Karpas-422 (cell line): ENCODE measurements around the gene NFYC. TPM values are rescaled to one million over a fixed set of nuclear protein-coding genes. Genes with fewer than 3 reads are reported as not detected.

ENCODE experiments used
- DNase-seq: peaks from one replicate; pipeline ENCODE4 v3.0.0-alpha.2; 2015
- H2AFZ ChIP-seq: fragments of 200-600 bp; sonication (generic); 2 replicates; pipeline ENCODE4 v1.6.1; 2014; ENCODE audit warnings: antibody characterized with exemption, low read length, mixed read lengths
- H3K27ac ChIP-seq: fragments of 200-600 bp; sonication (generic); 2 replicates; pipeline ENCODE4 v1.5.1; 2014; ENCODE audit warnings: mild to moderate bottlenecking, low read length, moderate library complexity
- H3K27me3 ChIP-seq: fragments of 200-600 bp; sonication (generic); 2 replicates; pipeline ENCODE4 v1.6.1; 2014; ENCODE audit warnings: low read length, mixed read lengths
- H3K36me3 ChIP-seq: fragments of 200-600 bp; sonication (generic); 2 replicates; pipeline ENCODE4 v1.6.1; 2014; ENCODE audit warnings: low read length, mixed read lengths; ENCODE audit not compliant: insufficient read depth
- H3K4me1 ChIP-seq: fragments of 200-600 bp; sonication (generic); 2 replicates; pipeline ENCODE4 v1.6.1; 2014; ENCODE audit warnings: mild to moderate bottlenecking, low read length, mixed read lengths
- H3K4me2 ChIP-seq: fragments of 200-600 bp; sonication (generic); 2 replicates; pipeline ENCODE4 v1.6.1; 2014; ENCODE audit warnings: low read length, low read depth, mild to moderate bottlenecking; ENCODE audit not compliant: poor library complexity, severe bottlenecking
- H3K4me3 ChIP-seq: fragments of 200-600 bp; sonication (generic); 2 replicates; pipeline ENCODE4 v1.5.1; 2014; ENCODE audit warnings: mild to moderate bottlenecking, antibody characterized with exemption, low read length, mixed read lengths
- H3K79me2 ChIP-seq: fragments of 200-600 bp; sonication (generic); 2 replicates; pipeline ENCODE4 v1.6.1; 2014; ENCODE audit warnings: mild to moderate bottlenecking, low read length, mixed read lengths
- H3K9ac ChIP-seq: fragments of 200-600 bp; sonication (generic); 2 replicates; pipeline ENCODE4 v1.6.0; 2014; ENCODE audit warnings: low read length
- H3K9me2 ChIP-seq: fragments of 200-600 bp; sonication (generic), shearing (Covaris generic); replicated peaks from 2 replicates; pipeline ENCODE4 v1.6.0; 2014; ENCODE audit warnings: mild to moderate bottlenecking, low read length, moderate library complexity; ENCODE audit not compliant: insufficient read depth
- H3K9me3 ChIP-seq: fragments of 300-700, 200-600 bp; sonication (generic); 2 replicates; pipeline ENCODE4 v1.6.1; 2014; ENCODE audit warnings: low read length, mixed read lengths
- H4K20me1 ChIP-seq: fragments of 200-600 bp; sonication (generic); 2 replicates; pipeline ENCODE4 v1.6.1; 2014; ENCODE audit warnings: mild to moderate bottlenecking, antibody characterized with exemption, low read length, low read depth; ENCODE audit not compliant: insufficient read depth
- total RNA-seq: library from RNA; depleted of rRNA; stranded (reverse); fragments of >200 nt; shearing (Covaris generic); gene quantifications from 2 replicates; pipeline ENCODE4 v1.2.3, GENCODE V29; 2014; ENCODE audit warnings: low replicate concordance

Gene NFYC
- total RNA-seq, 1 experiment from 2014 or later, result 62.6 TPM

DNA sequence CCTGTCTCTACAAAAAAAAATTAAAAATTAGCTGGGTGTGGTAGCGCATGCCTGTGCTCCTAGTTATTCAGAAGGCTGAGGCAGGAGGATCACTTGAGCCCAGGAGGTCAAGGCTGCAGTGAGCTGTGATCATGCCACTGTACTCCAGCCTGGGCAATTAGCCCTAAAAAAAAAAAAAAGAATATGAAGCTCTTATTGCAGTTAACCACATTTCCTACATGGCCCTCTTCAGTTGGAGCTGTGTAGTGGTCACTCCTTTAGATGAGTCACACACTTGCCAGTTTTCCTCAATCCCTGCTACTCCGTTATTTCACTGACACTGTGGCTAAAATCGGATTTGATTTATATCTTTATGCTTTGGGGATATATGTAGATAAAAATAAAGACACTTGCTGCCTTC, 11.8 kb downstream of the NFYC start:
- Histone ChIP-seq H4K20me1 (no peaks in the 10 kb centered on the region), H3K9me3 (no peaks in the 10 kb centered on the region), H3K4me1 (peaks cover 92% of the 10 kb centered on the region), H2AFZ (0 out of 2 replicates have a peak overlapping the region, but pooled peaks have one; percentile 13), H3K9ac (peak overlapping the region; percentile 31; the same call in 1 of the 2 replicates), H3K4me2 (peak overlapping the region; percentile 62), H3K27me3 (no peaks in the 10 kb centered on the region), H3K36me3 (no peaks in the 10 kb centered on the region), H3K79me2 (peaks cover 96% of the 10 kb centered on the region), H3K27ac (peak overlapping the region; percentile 94), H3K9me2 (no peaks in the 10 kb centered on the region), H3K4me3 (no peak overlapping the region)
- no peak for DNase-seq

GRCh38 chr1:40704817-40705733, 13.6 kb downstream of the NFYC start:
- H3K27ac ChIP-seq, result peak overlapping the region; percentile 94
- no peaks in the 10 kb centered on the region for H3K36me3 ChIP-seq
- peak overlapping the region; percentile 47 for H3K4me2 ChIP-seq
- peak; percentile 73 for DNase-seq
- H3K9me3 ChIP-seq, result no peaks in the 10 kb centered on the region
- H3K9ac ChIP-seq, result peak overlapping the region; percentile 18
- peaks cover 88% of the 10 kb centered on the region for H3K79me2 ChIP-seq
- peak overlapping the region; percentile 2; the same call in 1 of the 2 replicates for H3K4me3 ChIP-seq
- H2AFZ ChIP-seq, result no peak overlapping the region
- no peaks in the 10 kb centered on the region for H4K20me1 ChIP-seq
- H3K9me2 ChIP-seq, result no peaks in the 10 kb centered on the region
- H3K27me3 ChIP-seq, result no peaks in the 10 kb centered on the region
- peaks cover 81% of the 10 kb centered on the region for H3K4me1 ChIP-seq

- Histone ChIP-seq H3K9ac (no peak overlapping the region), H3K36me3 (no peaks in the 10 kb centered on the region), H3K27ac (peak overlapping the region; percentile 53), H3K4me2 (no peak overlapping the region), H3K9me3 (no peaks in the 10 kb centered on the region), H3K27me3 (no peaks in the 10 kb centered on the region), H3K4me1 (peaks cover 80% of the 10 kb centered on the region), H3K4me3 (no peak overlapping the region), H3K79me2 (peaks cover 89% of the 10 kb centered on the region), H4K20me1 (no peaks in the 10 kb centered on the region), H2AFZ (no peak overlapping the region), H3K9me2 (no peaks in the 10 kb centered on the region)
- DNase-seq, result no peak
Observed at GRCh38 chr1:40706626-40707025, 15.1 kb downstream of the NFYC start.

GRCh38 chr1:40708750-40709099, 17.2 kb downstream of the NFYC start:
- Histone ChIP-seq H2AFZ (no peak overlapping the region), H3K27me3 (no peaks in the 10 kb centered on the region), H3K4me3 (peak overlapping the region; percentile 74), H3K9me3 (no peaks in the 10 kb centered on the region), H3K9me2 (no peaks in the 10 kb centered on the region), H3K9ac (peak overlapping the region; percentile 80), H3K27ac (peak overlapping the region; percentile 96), H4K20me1 (no peaks in the 10 kb centered on the region), H3K79me2 (peaks cover 88% of the 10 kb centered on the region), H3K4me1 (peaks cover 80% of the 10 kb centered on the region), H3K36me3 (peaks cover 7% of the 10 kb centered on the region; the same call in 1 of the 2 replicates), H3K4me2 (peak overlapping the region; percentile 68)
- peak; percentile 94 for DNase-seq

GRCh38 chr1:40709100-40709801, 17.7 kb downstream of the NFYC start:
- H2AFZ ChIP-seq, result no peak overlapping the region
- H3K36me3 ChIP-seq, result peaks cover 11% of the 10 kb centered on the region; the same call in 1 of the 2 replicates
- peak overlapping the region; percentile 68 for H3K4me2 ChIP-seq
- no peaks in the 10 kb centered on the region for H3K9me2 ChIP-seq
- peaks cover 79% of the 10 kb centered on the region for H3K4me1 ChIP-seq
- H3K4me3 ChIP-seq, result peak overlapping the region; percentile 74
- peak overlapping the region; percentile 80 for H3K9ac ChIP-seq
- H4K20me1 ChIP-seq, result no peaks in the 10 kb centered on the region
- peak overlapping the region; percentile 96 for H3K27ac ChIP-seq
- peak; percentile 98 for DNase-seq
- no peaks in the 10 kb centered on the region for H3K9me3 ChIP-seq
- H3K27me3 ChIP-seq, result no peaks in the 10 kb centered on the region
- peaks cover 88% of the 10 kb centered on the region for H3K79me2 ChIP-seq

DNA sequence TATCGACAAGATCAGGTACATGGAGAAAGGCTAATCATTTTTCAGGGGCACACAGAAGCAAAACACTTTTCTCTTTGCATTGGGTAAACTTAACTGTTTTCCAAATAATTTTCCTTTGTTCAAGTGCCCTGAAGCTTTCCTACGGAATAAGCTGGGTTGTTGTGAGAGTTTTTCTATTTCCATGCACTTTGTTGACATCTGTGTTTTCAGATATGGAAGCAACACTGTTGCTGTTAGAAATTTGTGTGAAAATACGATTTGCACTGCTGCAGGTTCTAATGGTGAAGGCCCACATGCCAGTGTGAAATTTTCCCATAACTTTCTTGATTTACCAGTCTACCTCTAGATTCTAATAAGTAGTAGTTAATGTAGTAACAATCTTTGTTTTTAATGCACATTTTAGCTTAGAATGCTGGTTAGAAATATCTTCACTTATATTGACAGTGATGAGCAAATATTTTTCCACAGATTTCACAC, 18.3 kb downstream of the NFYC start:
- Histone ChIP-seq H4K20me1 (no peaks in the 10 kb centered on the region), H3K4me3 (peak overlapping the region; percentile 74), H2AFZ (no peak overlapping the region)

GRCh38 chr1:40710581-40711315, 19.2 kb downstream of the NFYC start:
- H3K4me3 ChIP-seq, result peak overlapping the region; percentile 74

More for the DNA sequence above, 18.3 kb downstream of the NFYC start:
- H3K9me3 ChIP-seq, result no peaks in the 10 kb centered on the region
- H3K36me3 ChIP-seq, result peaks cover 11% of the 10 kb centered on the region; the same call in 1 of the 2 replicates
- H3K27ac ChIP-seq, result peak overlapping the region; percentile 96
- peak overlapping the region; percentile 68 for H3K4me2 ChIP-seq
- DNase-seq, result peak; percentile 56
- no peaks in the 10 kb centered on the region for H3K27me3 ChIP-seq
- no peaks in the 10 kb centered on the region for H3K9me2 ChIP-seq
- H3K4me1 ChIP-seq, result peaks cover 73% of the 10 kb centered on the region
- H3K9ac ChIP-seq, result peak overlapping the region; percentile 80
- H3K79me2 ChIP-seq, result peaks cover 87% of the 10 kb centered on the region

More at GRCh38 chr1:40710581-40711315, 19.2 kb downstream of the NFYC start:
- Histone ChIP-seq H3K27ac (peak overlapping the region; percentile 96), H3K4me2 (peak overlapping the region; percentile 68), H3K9me3 (no peaks in the 10 kb centered on the region), H3K9ac (peak overlapping the region; percentile 80), H3K4me1 (peaks cover 73% of the 10 kb centered on the region), H4K20me1 (no peaks in the 10 kb centered on the region), H3K36me3 (peaks cover 11% of the 10 kb centered on the region; the same call in 1 of the 2 replicates), H2AFZ (no peak overlapping the region), H3K27me3 (no peaks in the 10 kb centered on the region), H3K9me2 (no peaks in the 10 kb centered on the region), H3K79me2 (peaks cover 86% of the 10 kb centered on the region)
- peak; percentile 76 for DNase-seq
